ENCODE data around the gene DISP2. TPM values are rescaled to one million over a fixed set of nuclear protein-coding genes. Genes with fewer than 3 reads are reported as not detected.

The DISP2 gene
- total RNA-seq (under 1 TPM; 0.02 to 0.03 TPM), total RNA-seq (0.45 to 2.8 reads per million in 2 donors)

- ATAC-seq, result peak; percentile 93
- Mint-ChIP-seq H3K27me3 (peaks cover 19% of the 10 kb centered on the region), H3K36me3 (ENCODE audit: low read depth) (peaks cover 4% of the 10 kb centered on the region), H3K27ac (no peak within 1 kb of the TSS), H3K4me3 (peak within 1 kb of the TSS; percentile 90), H3K4me1 (peaks cover 27% of the 10 kb centered on the region)
- H3K9me3 ChIP-seq (ENCODE audit: control insufficient read depth, low read length, poor library complexity, severe bottlenecking), result no peaks in the 10 kb centered on the region
- peak; percentile 88 to 94 (median 92) for DNase-seq
Measured at GRCh38 chr15:40357723-40358470, at the start of gene DISP2. TSS of gene DISP2 (plus strand) at chr15:40358219. CDS start at chr15:40358322, 103 bp downstream.

- Mint-ChIP-seq H3K4me1 (peaks cover 25% of the 10 kb centered on the region), H3K27me3 (no peaks in the 10 kb centered on the region), H3K27ac (peak overlapping the region; percentile 90), H3K36me3 (ENCODE audit: low read depth) (no peaks in the 10 kb centered on the region), H3K4me3 (peak overlapping the region; percentile 95)
- ATAC-seq, result no peak
- DNase-seq, result no peak
- no peaks in the 10 kb centered on the region for H3K9me3 ChIP-seq (ENCODE audit: control insufficient read depth, low read length, poor library complexity, severe bottlenecking)
Measured at GRCh38 chr15:40309344-40309862, 48.6 kb upstream of the DISP2 start.

GRCh38 chr15:40310001-40310959 lies 47.7 kb upstream of the DISP2 start:
- DNase-seq, result peak; percentile 29 to 48 (median 36)
- Mint-ChIP-seq H3K36me3 (ENCODE audit: low read depth) (no peaks in the 10 kb centered on the region), H3K4me1 (peaks cover 24% of the 10 kb centered on the region), H3K27me3 (peaks cover under 1% of the 10 kb centered on the region), H3K4me3 (peak overlapping the region; percentile 75), H3K27ac (peak overlapping the region; percentile 90)
- no peaks in the 10 kb centered on the region for H3K9me3 ChIP-seq (ENCODE audit: control insufficient read depth, low read length, poor library complexity, severe bottlenecking)
- no peak for ATAC-seq

- Mint-ChIP-seq H3K4me3 (no peak overlapping the region), H3K27ac (peak overlapping the region; percentile 79), H3K27me3 (peaks cover 8% of the 10 kb centered on the region), H3K4me1 (peaks cover 24% of the 10 kb centered on the region), H3K36me3 (ENCODE audit: low read depth) (no peaks in the 10 kb centered on the region)
- H3K9me3 ChIP-seq (ENCODE audit: control insufficient read depth, low read length, poor library complexity, severe bottlenecking), result no peaks in the 10 kb centered on the region
- ATAC-seq (no peak), DNase-seq (no peak)
Measured at GRCh38 chr15:40310993-40311392, 47.0 kb upstream of the DISP2 start.

GRCh38 chr15:40312370-40313158 lies 45.5 kb upstream of the DISP2 start:
- Mint-ChIP-seq H3K4me1 (peaks cover 15% of the 10 kb centered on the region), H3K27me3 (peaks cover 22% of the 10 kb centered on the region), H3K4me3 (no peak overlapping the region), H3K36me3 (ENCODE audit: low read depth) (no peaks in the 10 kb centered on the region), H3K27ac (no peak overlapping the region)
- H3K9me3 ChIP-seq (ENCODE audit: control insufficient read depth, low read length, poor library complexity, severe bottlenecking), result no peaks in the 10 kb centered on the region
- DNase-seq (no peak), ATAC-seq (no peak)

GRCh38 chr15:40313531-40314398 lies 44.3 kb upstream of the DISP2 start:
- no peak overlapping the region for H3K27ac Mint-ChIP-seq
- H3K36me3 Mint-ChIP-seq (ENCODE audit: low read depth), result no peaks in the 10 kb centered on the region
- no peak for DNase-seq
- H3K27me3 Mint-ChIP-seq, result peaks cover 22% of the 10 kb centered on the region
- H3K9me3 ChIP-seq (ENCODE audit: control insufficient read depth, low read length, poor library complexity, severe bottlenecking), result no peaks in the 10 kb centered on the region
- H3K4me3 Mint-ChIP-seq, result no peak overlapping the region
- peaks cover 14% of the 10 kb centered on the region for H3K4me1 Mint-ChIP-seq
- no peak for ATAC-seq

- DNase-seq, result no peak
Measured at GRCh38 chr15:40314723-40315276, 43.2 kb upstream of the DISP2 start.

GRCh38 chr15:40316931-40317330 lies 41.1 kb upstream of the DISP2 start:
- no peak for DNase-seq
- Mint-ChIP-seq H3K4me3 (no peak overlapping the region), H3K36me3 (ENCODE audit: low read depth) (no peaks in the 10 kb centered on the region), H3K27ac (peak overlapping the region; percentile 67), H3K4me1 (peaks cover 10% of the 10 kb centered on the region), H3K27me3 (peaks cover 30% of the 10 kb centered on the region)
- ATAC-seq, result no peak
- H3K9me3 ChIP-seq (ENCODE audit: control insufficient read depth, low read length, poor library complexity, severe bottlenecking), result no peaks in the 10 kb centered on the region

More at GRCh38 chr15:40314723-40315276, 43.2 kb upstream of the DISP2 start:
- Mint-ChIP-seq H3K36me3 (ENCODE audit: low read depth) (no peaks in the 10 kb centered on the region), H3K27ac (no peak overlapping the region), H3K4me3 (no peak overlapping the region), H3K27me3 (peaks cover 23% of the 10 kb centered on the region), H3K4me1 (peaks cover 5% of the 10 kb centered on the region)
- ATAC-seq, result no peak
- H3K9me3 ChIP-seq (ENCODE audit: control insufficient read depth, low read length, poor library complexity, severe bottlenecking), result no peaks in the 10 kb centered on the region

- no peak for ATAC-seq
- peaks cover 30% of the 10 kb centered on the region for H3K27me3 Mint-ChIP-seq
- no peak for DNase-seq
- no peaks in the 10 kb centered on the region for H3K36me3 Mint-ChIP-seq (ENCODE audit: low read depth)
- no peak overlapping the region for H3K4me3 Mint-ChIP-seq
- H3K27ac Mint-ChIP-seq, result peak overlapping the region; percentile 67
- H3K9me3 ChIP-seq (ENCODE audit: control insufficient read depth, low read length, poor library complexity, severe bottlenecking), result no peaks in the 10 kb centered on the region
- H3K4me1 Mint-ChIP-seq, result peaks cover 13% of the 10 kb centered on the region
Measured at GRCh38 chr15:40317580-40317979, 40.4 kb upstream of the DISP2 start.

GRCh38 chr15:40320409-40320808 lies 37.6 kb upstream of the DISP2 start:
- Mint-ChIP-seq H3K36me3 (ENCODE audit: low read depth) (no peaks in the 10 kb centered on the region), H3K27me3 (peaks cover 28% of the 10 kb centered on the region), H3K4me3 (no peak overlapping the region), H3K4me1 (peaks cover 17% of the 10 kb centered on the region), H3K27ac (peak overlapping the region; percentile 34)
- DNase-seq (no peak), ATAC-seq (no peak)
- no peaks in the 10 kb centered on the region for H3K9me3 ChIP-seq (ENCODE audit: control insufficient read depth, low read length, poor library complexity, severe bottlenecking)

GRCh38 chr15:40320931-40321371 lies 37.1 kb upstream of the DISP2 start:
- peaks cover 18% of the 10 kb centered on the region for H3K4me1 Mint-ChIP-seq
- no peaks in the 10 kb centered on the region for H3K36me3 Mint-ChIP-seq (ENCODE audit: low read depth)
- DNase-seq (peak in 1 of 3 donors; percentile 27), ATAC-seq (peak; percentile 29)
- peak overlapping the region; percentile 57 for H3K4me3 Mint-ChIP-seq
- H3K27me3 Mint-ChIP-seq, result peaks cover 22% of the 10 kb centered on the region
- H3K27ac Mint-ChIP-seq, result peak overlapping the region; percentile 21
- H3K9me3 ChIP-seq (ENCODE audit: control insufficient read depth, low read length, poor library complexity, severe bottlenecking), result no peaks in the 10 kb centered on the region
